Measurements from ENCODE around the gene SCML1.

- no peak for TF ChIP-seq CTCF (IDR thresholded peaks at IDR 0.05)
- TF ChIP-seq POLR2A (IDR thresholded peaks at IDR 0.05), result no peak
Observed at GRCh38 chrX:17792826-17793225, 55.5 kb downstream of the SCML1 start.
